GM12878 (cell line): ENCODE measurements around the gene TNNT3.

Source experiments
- EZH2 ChIP-seq: IDR thresholded peaks from 2 replicates; pipeline ENCODE4 v1.6.1; 2012; ENCODE audit warnings: low read depth, mild to moderate bottlenecking, control low read depth, inconsistent platforms, low read length, borderline replicate concordance; ENCODE audit not compliant: control insufficient read depth
- POLR2AphosphoS5 ChIP-seq: IDR thresholded peaks from 2 replicates; pipeline ENCODE4 v1.6.1; 2011; ENCODE audit warnings: mild to moderate bottlenecking, low read length, inconsistent platforms

DNA sequence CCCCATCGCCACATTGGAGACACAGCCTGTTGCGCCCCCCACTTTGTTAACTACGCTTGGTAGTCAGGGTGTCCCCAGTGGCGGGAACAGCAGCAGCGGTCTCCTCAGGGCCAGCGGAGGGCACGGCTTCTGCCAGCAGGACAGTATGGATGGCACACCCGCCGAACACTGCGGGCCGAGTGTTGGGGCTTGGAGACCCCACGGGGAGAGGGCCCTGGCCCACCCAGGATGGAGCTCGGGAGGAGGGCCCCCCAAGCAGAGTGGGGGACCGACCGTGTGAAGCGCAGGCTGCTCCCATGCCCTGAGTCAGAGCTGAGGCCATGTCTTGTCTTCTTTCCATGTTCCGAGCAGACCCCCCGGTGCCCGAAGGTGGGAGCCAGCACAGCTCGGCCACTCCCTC, 45.5 kb downstream of the TNNT3 start:
- TF ChIP-seq EZH2, result no peak
- TF ChIP-seq POLR2AphosphoS5, result no peak
